Osteoblast (primary cell): ENCODE results near the gene TPCN1. TPM values are rescaled to one million over a fixed set of nuclear protein-coding genes. Genes with fewer than 3 reads are reported as not detected.

ENCODE experiments used
- DNase-seq: peaks from one replicate; pipeline ENCODE4 v3.0.0; 2011; ENCODE audit warnings: low spot score, mixed read lengths; ENCODE audit not compliant: insufficient read length; ENCODE audit errors: missing footprints
- H2AFZ ChIP-seq: 2 replicates; pipeline ENCODE4 v1.6.0; 2011; ENCODE audit warnings: mild to moderate bottlenecking, low read length
- H3K27ac ChIP-seq: 2 replicates; pipeline ENCODE4 v1.5.1; 2011; ENCODE audit warnings: mild to moderate bottlenecking, low read depth, low read length, moderate library complexity
- H3K27me3 ChIP-seq: 2 replicates; pipeline ENCODE4 v1.6.0; 2012; ENCODE audit warnings: mild to moderate bottlenecking, control low read depth, inconsistent platforms, low read length, moderate library complexity; ENCODE audit not compliant: insufficient read depth
- H3K36me3 ChIP-seq: 2 replicates; pipeline ENCODE4 v1.5.1; 2011; ENCODE audit warnings: mild to moderate bottlenecking, low read length, control low read depth, moderate library complexity; ENCODE audit not compliant: insufficient read depth
- H3K4me1 ChIP-seq: 2 replicates; pipeline ENCODE4 v1.5.1; 2011; ENCODE audit warnings: mild to moderate bottlenecking, low read length, control low read depth, moderate library complexity; ENCODE audit not compliant: insufficient read depth
- H3K4me2 ChIP-seq: 2 replicates; pipeline ENCODE4 v1.6.0; 2011; ENCODE audit warnings: mild to moderate bottlenecking, low read length; ENCODE audit not compliant: insufficient read depth
- H3K4me3 ChIP-seq: fragments of 200-600 bp; sonication (generic); 3 replicates; pipeline ENCODE4 v1.5.1; 2012; ENCODE audit warnings: mild to moderate bottlenecking, low read length, inconsistent platforms; ENCODE audit not compliant: insufficient read depth
- H3K79me2 ChIP-seq: 2 replicates; pipeline ENCODE4 v1.6.0; 2012; ENCODE audit warnings: mild to moderate bottlenecking, low read length, control low read depth, inconsistent platforms; ENCODE audit not compliant: insufficient read depth
- H3K9me3 ChIP-seq: 2 replicates; pipeline ENCODE4 v1.5.1; 2011; ENCODE audit warnings: low read depth, low read length, control low read depth
- H4K20me1 ChIP-seq: 2 replicates; pipeline ENCODE4 v1.6.0; 2012; ENCODE audit warnings: mild to moderate bottlenecking, low read length, control low read depth; ENCODE audit not compliant: insufficient read depth
- CTCF ChIP-seq: IDR thresholded peaks from 2 replicates; pipeline ENCODE4 v1.5.1; 2011; ENCODE audit warnings: mild to moderate bottlenecking, low read depth, low read length, moderate library complexity; ENCODE audit errors: extremely low read depth
- total RNA-seq: library from RNA; depleted of rRNA; stranded (reverse); fragments of >200 nt; gene quantifications from 2 replicates; pipeline ENCODE4 v1.2.3, GENCODE V29; 2012

The TPCN1 gene
- total RNA-seq, 1 donor: 25.7 TPM

- peak; percentile 75 for DNase-seq
- H4K20me1 ChIP-seq: no peaks in the 10 kb centered on the region
- H3K9me3 ChIP-seq: no peaks in the 10 kb centered on the region
- H3K27ac ChIP-seq: no peak overlapping the region
- H3K79me2 ChIP-seq: no peaks in the 10 kb centered on the region
- no peaks in the 10 kb centered on the region for H3K27me3 ChIP-seq
- peaks cover 14% of the 10 kb centered on the region for H3K4me1 ChIP-seq
- H2AFZ ChIP-seq: no peak overlapping the region
- H3K4me3 ChIP-seq: no peak overlapping the region
- no peak for TF ChIP-seq CTCF
- no peak overlapping the region for H3K4me2 ChIP-seq
- H3K36me3 ChIP-seq: peaks cover 15% of the 10 kb centered on the region
Observed at GRCh38 chr12:113297621-113298471, 76.6 kb downstream of the TPCN1 start.

- Histone ChIP-seq H3K27ac (no peak overlapping the region), H3K79me2 (no peaks in the 10 kb centered on the region), H3K27me3 (no peaks in the 10 kb centered on the region), H3K4me2 (no peak overlapping the region), H3K9me3 (no peaks in the 10 kb centered on the region), H3K4me1 (peaks cover 14% of the 10 kb centered on the region), H3K36me3 (peaks cover 9% of the 10 kb centered on the region), H4K20me1 (no peaks in the 10 kb centered on the region), H2AFZ (no peak overlapping the region), H3K4me3 (no peak overlapping the region)
- DNase-seq: peak; percentile 58
- no peak for TF ChIP-seq CTCF
Observed at GRCh38 chr12:113298472-113298817, 77.2 kb downstream of the TPCN1 start.

GRCh38 chr12:113298861-113299545 lies 77.7 kb downstream of the TPCN1 start:
- Histone ChIP-seq H3K4me2 (peak overlapping the region; percentile 66), H3K27me3 (no peaks in the 10 kb centered on the region), H3K27ac (peak overlapping the region; percentile 70), H3K4me3 (peak overlapping the region; percentile 45), H3K79me2 (no peaks in the 10 kb centered on the region), H2AFZ (peak overlapping the region; percentile 93), H3K9me3 (no peaks in the 10 kb centered on the region), H3K4me1 (peaks cover 14% of the 10 kb centered on the region), H4K20me1 (no peaks in the 10 kb centered on the region), H3K36me3 (peaks cover 9% of the 10 kb centered on the region)
- TF ChIP-seq CTCF: no peak
- DNase-seq: peak; percentile 67

GRCh38 chr12:113299619-113300237 lies 78.5 kb downstream of the TPCN1 start:
- no peak for TF ChIP-seq CTCF
- H3K9me3 ChIP-seq: no peaks in the 10 kb centered on the region
- peak overlapping the region; percentile 93 for H2AFZ ChIP-seq
- H3K79me2 ChIP-seq: no peaks in the 10 kb centered on the region
- peak overlapping the region; percentile 70 for H3K27ac ChIP-seq
- no peaks in the 10 kb centered on the region for H4K20me1 ChIP-seq
- H3K36me3 ChIP-seq: peaks cover 7% of the 10 kb centered on the region
- H3K4me3 ChIP-seq: peak overlapping the region; percentile 45
- no peaks in the 10 kb centered on the region for H3K27me3 ChIP-seq
- peaks cover 14% of the 10 kb centered on the region for H3K4me1 ChIP-seq
- peak overlapping the region; percentile 66 for H3K4me2 ChIP-seq
- peak; percentile 99 for DNase-seq
